Upper lobe of left lung (tissue), 6 donors: ENCODE data around the gene DSTN. TPM values are rescaled to one million over a fixed set of nuclear protein-coding genes. Genes with fewer than 3 reads are reported as not detected.

Experiments
- ATAC-seq, 2 donors: fragments of 200-7000 bp; cut with Tn5 transposase; one replicate each; pipeline ENCODE4 v1.9.1; 2022; ENCODE audit warnings: mild to moderate bottlenecking in 2 of 2, moderate library complexity in 2 of 2; ENCODE audit not compliant: low FRiP score in 2 of 2
- DNase-seq, 2 donors: peaks; one replicate each; pipeline ENCODE4 v3.0.0-alpha.2; 2019 to 2020
- H3K27ac ChIP-seq, 4 donors: fragments of 200-600 bp; sonication (generic); one replicate each; pipeline ENCODE4 v1.5.1; 2016 to 2019
- H3K27me3 ChIP-seq, 4 donors: fragments of 200-600 bp; sonication (generic); one replicate each; pipeline ENCODE4 v1.5.1; 2017 to 2019
- H3K36me3 ChIP-seq, 4 donors: fragments of 200-600 bp; sonication (generic); one replicate each; pipeline ENCODE4 v1.5.1; 2016 to 2019
- H3K4me1 ChIP-seq, 4 donors: fragments of 200-600 bp; sonication (generic); one replicate each; pipeline ENCODE4 v1.5.1; 2018 to 2019
- H3K4me3 ChIP-seq, 4 donors: fragments of 200-600 bp; sonication (generic); one replicate each; pipeline ENCODE4 v1.5.1; 2017 to 2019; ENCODE audit warnings: mild to moderate bottlenecking in 2 of 4, moderate library complexity in 1 of 4
- H3K9me3 ChIP-seq, 4 donors: fragments of 200-600 bp; sonication (generic); one replicate each; pipeline ENCODE4 v1.5.1; 2018 to 2019
- CTCF ChIP-seq, 6 experiments: fragments of 450-650 bp in 4 of 6; fragments of 200-600 bp in 2 of 6; sonication (generic) in 2 of 6; IDR thresholded peaks; one replicate each; pipeline ENCODE4 v1.5.1; 2016 to 2019; ENCODE audit warnings: antibody characterized with exemption in 6 of 6
- EP300 ChIP-seq, 4 donors: sonication (generic); formaldehyde crosslinking; IDR thresholded peaks; one replicate each; pipeline ENCODE4 v1.5.1; 2017; ENCODE audit warnings: antibody characterized with exemption in 4 of 4, control low read depth in 2 of 4
- POLR2A ChIP-seq, 4 donors: fragments of 450-650 bp; IDR thresholded peaks; one replicate each; pipeline ENCODE4 v1.5.1; 2016 to 2017; ENCODE audit warnings: antibody characterized with exemption in 4 of 4, mild to moderate bottlenecking in 2 of 4
- POLR2AphosphoS5 ChIP-seq, 2 donors: sonication (generic); formaldehyde crosslinking; IDR thresholded peaks; one replicate each; pipeline ENCODE4 v1.5.1; 2017; ENCODE audit warnings: antibody characterized with exemption in 2 of 2
- WGBS, 2 donors: methylation state at CpG; one replicate each; pipeline ENCODE4 v1.1.5; 2017 to 2018; 5-methylcytosine and 5-hydroxymethylcytosine counted together
- total RNA-seq, 6 donors: library from RNA; depleted of rRNA in 4 of 6; stranded (reverse); fragments of >200 nt in 4 of 6; gene quantifications; one replicate each; pipeline versions ENCODE4 v1.1.0 to v1.2.1, GENCODE V29; 2016 to 2021
- donor health status: DM: no; HTN: no; CAD: no; lungs with moderate emphysema.
- donor health status: DM: no; HTN: yes; CAD: no; lungs with severe emphysema.

DSTN gene
- total RNA-seq, 6 donors from 2014 or later: 235 to 735 (median 513) TPM

- no peaks in the 10 kb centered on the region for H3K27me3 ChIP-seq
- TF ChIP-seq CTCF (IDR thresholded peaks at IDR 0.05): no peak
- TF ChIP-seq POLR2A (IDR thresholded peaks at IDR 0.05): no peak
- no peak for TF ChIP-seq EP300 (IDR thresholded peaks at IDR 0.05)
- no peak for TF ChIP-seq POLR2AphosphoS5 (IDR thresholded peaks at IDR 0.05)
- no peak for ATAC-seq
- no peak overlapping the region for H3K4me3 ChIP-seq
- no peaks in the 10 kb centered on the region for H3K36me3 ChIP-seq
- no peak for DNase-seq
- no peak overlapping the region for H3K27ac ChIP-seq
- 65 to 76% methylated on average over 8 of the region's 8 CpGs for WGBS, 2 donors
- no peaks in the 10 kb centered on the region for H3K9me3 ChIP-seq
- peaks cover 0 to 9% (median 6%) of the 10 kb centered on the region in 4 donors for H3K4me1 ChIP-seq
Observed at GRCh38 chr20:17524560-17524959, 45.3 kb upstream of the DSTN start.

- peaks cover 1 to 9% (median 5%) of the 10 kb centered on the region in 4 donors for H3K4me1 ChIP-seq
- H3K9me3 ChIP-seq: no peaks in the 10 kb centered on the region
- DNase-seq (no peak), ATAC-seq (no peak)
- 89 to 97% methylated on average over 5 of the region's 5 CpGs for WGBS, 2 donors
- H3K36me3 ChIP-seq: no peaks in the 10 kb centered on the region
- H3K27ac ChIP-seq: no peak overlapping the region
- no peaks in the 10 kb centered on the region for H3K27me3 ChIP-seq
- no peak overlapping the region for H3K4me3 ChIP-seq
- TF ChIP-seq POLR2AphosphoS5 (IDR thresholded peaks at IDR 0.05) (no peak), POLR2A (IDR thresholded peaks at IDR 0.05) (no peak), CTCF (IDR thresholded peaks at IDR 0.05) (no peak), EP300 (IDR thresholded peaks at IDR 0.05) (no peak)
Observed at GRCh38 chr20:17525132-17525531, 44.7 kb upstream of the DSTN start.

GRCh38 chr20:17525650-17526049, 44.2 kb upstream of the DSTN start:
- Histone ChIP-seq H3K4me3 (no peak overlapping the region), H3K4me1 (peaks cover 5 to 10% (median 6%) of the 10 kb centered on the region in 4 donors), H3K9me3 (no peaks in the 10 kb centered on the region), H3K27me3 (no peaks in the 10 kb centered on the region), H3K36me3 (no peaks in the 10 kb centered on the region), H3K27ac (no peak overlapping the region)
- no peak for TF ChIP-seq CTCF (IDR thresholded peaks at IDR 0.05)
- TF ChIP-seq POLR2AphosphoS5 (IDR thresholded peaks at IDR 0.05): no peak
- TF ChIP-seq EP300 (IDR thresholded peaks at IDR 0.05): no peak
- no peak for TF ChIP-seq POLR2A (IDR thresholded peaks at IDR 0.05)
- ATAC-seq (no peak), DNase-seq (peak in 1 of 2 donors; percentile 53)

GRCh38 chr20:17529586-17529985, 40.3 kb upstream of the DSTN start:
- Histone ChIP-seq H3K4me3 (no peak overlapping the region), H3K36me3 (no peaks in the 10 kb centered on the region), H3K27ac (no peak overlapping the region), H3K27me3 (no peaks in the 10 kb centered on the region), H3K9me3 (no peaks in the 10 kb centered on the region), H3K4me1 (peaks cover 3 to 28% (median 9%) of the 10 kb centered on the region in 4 donors)
- TF ChIP-seq POLR2A (IDR thresholded peaks at IDR 0.05) (no peak), EP300 (IDR thresholded peaks at IDR 0.05) (no peak), CTCF (IDR thresholded peaks at IDR 0.05) (no peak), POLR2AphosphoS5 (IDR thresholded peaks at IDR 0.05) (no peak)
- ATAC-seq (no peak), DNase-seq (no peak)

- Histone ChIP-seq H3K27ac (peak overlapping the region in 1 of 4 donors; percentile 84), H3K4me1 (peaks cover 3 to 28% (median 8%) of the 10 kb centered on the region in 4 donors), H3K27me3 (no peaks in the 10 kb centered on the region), H3K4me3 (peak overlapping the region in 1 of 4 donors; percentile 64), H3K9me3 (no peaks in the 10 kb centered on the region), H3K36me3 (no peaks in the 10 kb centered on the region)
- no peak for TF ChIP-seq EP300 (IDR thresholded peaks at IDR 0.05)
- TF ChIP-seq CTCF (IDR thresholded peaks at IDR 0.05): no peak
- ATAC-seq (no peak), DNase-seq (no peak)
- WGBS, 2 donors: 79 to 86% methylated on average over 7 of the region's 7 CpGs
Observed at GRCh38 chr20:17530153-17530552, 39.7 kb upstream of the DSTN start.
